Measurements from ENCODE around the gene AGMO. TPM values are rescaled to one million over a fixed set of nuclear protein-coding genes. Genes with fewer than 3 reads are reported as not detected.

AGMO gene
- total RNA-seq, 1 donor from 2014 or later: 0.34 TPM

DNA sequence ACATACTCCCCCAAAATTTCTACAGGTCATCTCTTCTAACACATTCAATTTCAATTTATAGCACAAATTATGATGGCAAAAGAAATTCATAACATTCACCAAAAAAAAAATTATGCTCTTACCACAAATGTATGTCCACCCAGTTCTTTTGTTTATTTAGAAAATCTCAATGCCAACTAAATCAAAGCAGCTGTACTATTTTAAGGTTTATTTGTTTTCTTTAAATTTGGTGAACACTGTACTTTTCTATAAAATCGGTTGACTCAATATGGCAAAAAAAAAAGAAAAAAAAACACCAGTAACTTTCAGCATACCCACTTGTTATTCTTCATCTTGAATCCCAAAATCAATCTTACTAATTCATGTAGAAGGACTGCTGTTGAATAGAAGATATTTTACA, 225.7 kb downstream of the AGMO start:
- Mint-ChIP-seq H3K4me3 (ENCODE audit: unreplicated experiment) (no peak overlapping the region), H3K36me3 (ENCODE audit: low read depth, unreplicated experiment) (no peaks in the 10 kb centered on the region), H3K27me3 (ENCODE audit: low read depth, unreplicated experiment) (no peaks in the 10 kb centered on the region), H3K27ac (ENCODE audit: unreplicated experiment) (no peak overlapping the region), H3K4me1 (ENCODE audit: low read depth, unreplicated experiment) (peaks cover under 1% of the 10 kb centered on the region), H3K9me3 (ENCODE audit: unreplicated experiment) (peaks cover 2% of the 10 kb centered on the region)
- DNase-seq (ENCODE audit: low read depth): no peak
- no peaks in the 10 kb centered on the region for H3K36me3 ChIP-seq (ENCODE audit: insufficient read depth, low read length)
- TF ChIP-seq, protein P1, sequence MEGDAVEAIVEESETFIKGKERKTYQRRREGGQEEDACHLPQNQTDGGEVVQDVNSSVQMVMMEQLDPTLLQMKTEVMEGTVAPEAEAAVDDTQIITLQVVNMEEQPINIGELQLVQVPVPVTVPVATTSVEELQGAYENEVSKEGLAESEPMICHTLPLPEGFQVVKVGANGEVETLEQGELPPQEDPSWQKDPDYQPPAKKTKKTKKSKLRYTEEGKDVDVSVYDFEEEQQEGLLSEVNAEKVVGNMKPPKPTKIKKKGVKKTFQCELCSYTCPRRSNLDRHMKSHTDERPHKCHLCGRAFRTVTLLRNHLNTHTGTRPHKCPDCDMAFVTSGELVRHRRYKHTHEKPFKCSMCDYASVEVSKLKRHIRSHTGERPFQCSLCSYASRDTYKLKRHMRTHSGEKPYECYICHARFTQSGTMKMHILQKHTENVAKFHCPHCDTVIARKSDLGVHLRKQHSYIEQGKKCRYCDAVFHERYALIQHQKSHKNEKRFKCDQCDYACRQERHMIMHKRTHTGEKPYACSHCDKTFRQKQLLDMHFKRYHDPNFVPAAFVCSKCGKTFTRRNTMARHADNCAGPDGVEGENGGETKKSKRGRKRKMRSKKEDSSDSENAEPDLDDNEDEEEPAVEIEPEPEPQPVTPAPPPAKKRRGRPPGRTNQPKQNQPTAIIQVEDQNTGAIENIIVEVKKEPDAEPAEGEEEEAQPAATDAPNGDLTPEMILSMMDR (IDR thresholded peaks at IDR 0.05; ENCODE audit: insufficient read depth, low read depth, low read length): no peak
- no peak for TF ChIP-seq EZH2 (IDR thresholded peaks at IDR 0.05; ENCODE audit: insufficient read depth, low read length)
- H3K4me2 ChIP-seq (ENCODE audit: low read length): no peak overlapping the region
- H3K9ac ChIP-seq (ENCODE audit: low read length): no peak overlapping the region
- no peaks in the 10 kb centered on the region for H3K27me3 ChIP-seq (ENCODE audit: insufficient read depth, low read length)
- FAIRE-seq: no peak
- H4K20me1 ChIP-seq (ENCODE audit: insufficient read depth, low read length): no peaks in the 10 kb centered on the region
- no peaks in the 10 kb centered on the region for H3K9me3 ChIP-seq (ENCODE audit: insufficient read depth, low read depth, low read length)
- H3K4me1 ChIP-seq (ENCODE audit: insufficient read depth, low read length): no peaks in the 10 kb centered on the region
- H3K27ac ChIP-seq (ENCODE audit: low read depth, low read length): no peak overlapping the region
- no peaks in the 10 kb centered on the region for H3K79me2 ChIP-seq (ENCODE audit: insufficient read depth, low read length)
- no peak overlapping the region for H2AFZ ChIP-seq (ENCODE audit: low read depth, low read length)
- H3K4me3 ChIP-seq (ENCODE audit: insufficient read depth, low read depth, low read length): no peak overlapping the region

DNA sequence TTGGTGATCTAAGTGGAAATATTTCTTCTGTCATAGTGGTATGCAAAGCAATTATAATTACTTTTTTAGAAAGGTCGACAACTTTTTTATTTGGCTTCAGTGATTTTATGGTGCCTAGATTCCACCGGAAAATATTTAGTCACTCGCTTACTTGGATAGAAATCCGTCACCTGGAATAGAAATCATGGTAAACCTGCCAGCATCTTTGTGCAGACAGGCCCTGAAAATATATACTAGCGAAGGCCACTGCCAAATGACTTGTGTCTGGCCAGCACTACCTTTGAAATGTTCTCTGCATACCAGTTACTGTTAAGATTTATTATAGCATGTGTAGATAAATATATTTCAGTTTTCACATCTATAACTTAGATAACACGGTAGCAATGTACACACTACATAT, 226.4 kb downstream of the AGMO start:
- DNase-seq (ENCODE audit: low read depth) (no peak), FAIRE-seq (no peak)
- Histone ChIP-seq H3K4me2 (ENCODE audit: low read length) (no peak overlapping the region), H3K9ac (ENCODE audit: low read length) (no peak overlapping the region), H3K9me3 (ENCODE audit: insufficient read depth, low read depth, low read length) (no peaks in the 10 kb centered on the region), H3K27me3 (ENCODE audit: insufficient read depth, low read length) (no peaks in the 10 kb centered on the region), H3K36me3 (ENCODE audit: insufficient read depth, low read length) (no peaks in the 10 kb centered on the region), H3K4me3 (ENCODE audit: insufficient read depth, low read depth, low read length) (no peak overlapping the region), H3K27ac (ENCODE audit: low read depth, low read length) (no peak overlapping the region), H3K4me1 (ENCODE audit: insufficient read depth, low read length) (no peaks in the 10 kb centered on the region), H2AFZ (ENCODE audit: low read depth, low read length) (no peak overlapping the region), H4K20me1 (ENCODE audit: insufficient read depth, low read length) (no peaks in the 10 kb centered on the region), H3K79me2 (ENCODE audit: insufficient read depth, low read length) (no peaks in the 10 kb centered on the region)
- no peak for TF ChIP-seq EZH2 (IDR thresholded peaks at IDR 0.05; ENCODE audit: insufficient read depth, low read length)
- TF ChIP-seq, protein P1 (IDR thresholded peaks at IDR 0.05; ENCODE audit: insufficient read depth, low read depth, low read length): no peak
- H3K9me3 Mint-ChIP-seq (ENCODE audit: unreplicated experiment): peaks cover 2% of the 10 kb centered on the region
- H3K4me3 Mint-ChIP-seq (ENCODE audit: unreplicated experiment): no peak overlapping the region
- H3K27ac Mint-ChIP-seq (ENCODE audit: unreplicated experiment): no peak overlapping the region
- no peaks in the 10 kb centered on the region for H3K36me3 Mint-ChIP-seq (ENCODE audit: low read depth, unreplicated experiment)
- H3K27me3 Mint-ChIP-seq (ENCODE audit: low read depth, unreplicated experiment): no peaks in the 10 kb centered on the region
- H3K4me1 Mint-ChIP-seq (ENCODE audit: low read depth, unreplicated experiment): peaks cover 2% of the 10 kb centered on the region

DNA sequence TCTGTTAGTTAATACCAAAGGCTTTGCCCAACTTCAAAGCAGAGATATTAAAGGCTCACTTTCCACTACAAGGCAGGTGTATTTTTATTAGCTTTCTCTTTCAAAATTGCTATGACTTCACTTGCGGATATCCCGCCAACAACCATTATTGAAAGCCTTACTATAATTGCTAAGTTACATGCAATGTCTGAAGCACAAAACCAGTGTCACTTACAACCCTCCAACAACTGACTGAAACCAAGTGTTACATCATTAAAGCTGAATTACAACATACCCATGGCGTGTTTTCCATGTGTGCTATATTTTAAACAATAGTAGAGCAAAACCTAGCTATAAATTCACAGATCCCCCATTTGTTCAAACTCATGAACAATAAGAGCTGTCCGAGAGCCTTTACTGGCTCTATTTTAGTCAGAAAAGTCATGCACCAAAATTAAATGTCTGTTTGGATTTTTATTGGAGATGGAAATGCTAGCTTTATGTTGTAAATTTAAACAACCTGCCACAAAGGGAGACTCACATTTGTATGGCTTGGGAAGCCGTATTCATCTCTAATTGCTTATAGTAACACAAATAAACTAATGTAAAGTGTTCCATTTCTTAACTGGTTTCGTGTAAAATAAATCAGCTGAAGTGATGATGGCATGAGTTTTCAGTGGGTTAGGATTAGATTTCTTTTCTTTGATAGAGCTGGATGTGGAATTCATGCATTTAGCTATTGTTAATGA, 227.1 kb downstream of the AGMO start:
- no peaks in the 10 kb centered on the region for H3K9me3 ChIP-seq (ENCODE audit: insufficient read depth, low read depth, low read length)
- H3K4me3 Mint-ChIP-seq (ENCODE audit: unreplicated experiment): no peak overlapping the region
- H3K36me3 ChIP-seq (ENCODE audit: insufficient read depth, low read length): no peaks in the 10 kb centered on the region
- no peak for TF ChIP-seq EZH2 (IDR thresholded peaks at IDR 0.05; ENCODE audit: insufficient read depth, low read length)
- TF ChIP-seq, protein P1 (IDR thresholded peaks at IDR 0.05; ENCODE audit: insufficient read depth, low read depth, low read length): no peak
- DNase-seq (ENCODE audit: low read depth) (no peak), FAIRE-seq (no peak)
- H3K27ac Mint-ChIP-seq (ENCODE audit: unreplicated experiment): no peak overlapping the region
- no peak overlapping the region for H3K9ac ChIP-seq (ENCODE audit: low read length)
- no peak overlapping the region for H3K4me3 ChIP-seq (ENCODE audit: insufficient read depth, low read depth, low read length)
- no peaks in the 10 kb centered on the region for H3K27me3 Mint-ChIP-seq (ENCODE audit: low read depth, unreplicated experiment)
- H3K79me2 ChIP-seq (ENCODE audit: insufficient read depth, low read length): no peaks in the 10 kb centered on the region
- no peaks in the 10 kb centered on the region for H4K20me1 ChIP-seq (ENCODE audit: insufficient read depth, low read length)
- no peaks in the 10 kb centered on the region for H3K9me3 Mint-ChIP-seq (ENCODE audit: unreplicated experiment)
- H3K4me2 ChIP-seq (ENCODE audit: low read length): no peak overlapping the region
- H3K4me1 ChIP-seq (ENCODE audit: insufficient read depth, low read length): no peaks in the 10 kb centered on the region
- H3K36me3 Mint-ChIP-seq (ENCODE audit: low read depth, unreplicated experiment): no peaks in the 10 kb centered on the region
- no peak overlapping the region for H2AFZ ChIP-seq (ENCODE audit: low read depth, low read length)
- no peaks in the 10 kb centered on the region for H3K27me3 ChIP-seq (ENCODE audit: insufficient read depth, low read length)
- no peak overlapping the region for H3K27ac ChIP-seq (ENCODE audit: low read depth, low read length)
- peaks cover 2% of the 10 kb centered on the region for H3K4me1 Mint-ChIP-seq (ENCODE audit: low read depth, unreplicated experiment)
